Measurements from ENCODE around the gene SETBP1.

- no peak for TF ChIP-seq USF2 (CRISPR knock-in tag; IDR thresholded peaks at IDR 0.05)
- no peak for TF ChIP-seq TCF7 (CRISPR knock-in tag; IDR thresholded peaks at IDR 0.05; ENCODE audit: low read depth)
- TF ChIP-seq ZNF138 (CRISPR knock-in tag; conservative IDR thresholded peaks at IDR 0.05), result no peak
These were observed 42.6 kb upstream of the SETBP1 start for GRCh38 chr18:44638034-44638540.
